Cerebellar cortex (tissue), 1 donor: ENCODE results near the gene TBC1D9.
"Not testable (repeated sequence)": the region's sequence is repeated elsewhere in the genome, so short reads cannot be mapped to it uniquely, and the experiment has no call there.

ENCODE experiments used
- DNase-seq: peaks from one replicate; pipeline ENCODE4 v3.0.0-alpha.2; 2015; ENCODE audit warnings: low spot score

Gene TBC1D9

GRCh38 chr4:140753329-140753728 is 2.9 kb downstream of the TBC1D9 start:
- no peak for DNase-seq

GRCh38 chr4:140752291-140753068 is 3.7 kb downstream of the TBC1D9 start:
- DNase-seq: no peak

- no peak for DNase-seq
Measured at GRCh38 chr4:140750470-140750869, 5.7 kb downstream of the TBC1D9 start.

GRCh38 chr4:140748171-140748570 is 8.0 kb downstream of the TBC1D9 start:
- DNase-seq: no peak

- not testable (repeated sequence) for DNase-seq
Measured at GRCh38 chr4:140746546-140746945, 9.6 kb downstream of the TBC1D9 start.

- DNase-seq: no peak
Measured at GRCh38 chr4:140744421-140744820, 11.8 kb downstream of the TBC1D9 start.

- no peak for DNase-seq
Measured at GRCh38 chr4:140743194-140743931, 12.8 kb downstream of the TBC1D9 start.

GRCh38 chr4:140742838-140743193 is 13.4 kb downstream of the TBC1D9 start:
- DNase-seq: no peak

- DNase-seq: no peak
Measured at GRCh38 chr4:140740906-140741670, 15.1 kb downstream of the TBC1D9 start.

- DNase-seq: no peak
Measured at GRCh38 chr4:140740422-140740821, 15.8 kb downstream of the TBC1D9 start.

- no peak for DNase-seq
Measured at GRCh38 chr4:140739971-140740370, 16.2 kb downstream of the TBC1D9 start.

GRCh38 chr4:140738139-140738538 is 18.0 kb downstream of the TBC1D9 start:
- no peak for DNase-seq

GRCh38 chr4:140736669-140737343 is 19.4 kb downstream of the TBC1D9 start:
- no peak for DNase-seq

- DNase-seq: no peak
Measured at GRCh38 chr4:140735779-140736391, 20.3 kb downstream of the TBC1D9 start.

- DNase-seq: no peak
Measured at GRCh38 chr4:140735317-140735716, 20.9 kb downstream of the TBC1D9 start.

- DNase-seq: no peak
Measured at GRCh38 chr4:140732780-140733179, 23.4 kb downstream of the TBC1D9 start.

GRCh38 chr4:140729344-140730049 is 26.7 kb downstream of the TBC1D9 start:
- no peak for DNase-seq

- no peak for DNase-seq
Measured at GRCh38 chr4:140726776-140727500, 29.2 kb downstream of the TBC1D9 start.

- DNase-seq: no peak
Measured at GRCh38 chr4:140725556-140725955, 30.6 kb downstream of the TBC1D9 start.

GRCh38 chr4:140724760-140725159 is 31.4 kb downstream of the TBC1D9 start:
- no peak for DNase-seq
